ENCODE measurements around the gene ACADL.
"Not testable (repeated sequence)": the region's sequence is repeated elsewhere in the genome, so short reads cannot be mapped to it uniquely, and the experiment has no call there.

ACADL gene

DNA sequence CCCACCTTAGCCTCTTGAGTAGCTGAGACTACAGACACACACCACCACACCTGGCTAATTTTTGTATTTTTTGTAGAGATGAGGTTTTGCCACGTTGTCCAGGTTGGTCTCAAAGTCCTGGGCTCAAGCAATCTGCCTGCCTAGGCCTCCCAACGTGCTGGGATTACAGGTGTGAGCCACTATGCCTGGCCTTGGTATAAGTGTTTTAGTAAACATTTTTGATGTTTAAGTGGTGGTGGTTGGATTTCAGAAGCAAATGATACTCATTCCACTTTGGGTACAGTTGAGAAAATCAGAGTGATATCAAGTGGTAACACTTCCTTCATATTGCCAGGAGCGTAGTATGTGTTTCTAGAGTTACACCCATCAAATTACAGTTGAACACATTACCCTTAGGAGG lies 25.4 kb downstream of the ACADL start:
- DNase-seq = no peak

DNA sequence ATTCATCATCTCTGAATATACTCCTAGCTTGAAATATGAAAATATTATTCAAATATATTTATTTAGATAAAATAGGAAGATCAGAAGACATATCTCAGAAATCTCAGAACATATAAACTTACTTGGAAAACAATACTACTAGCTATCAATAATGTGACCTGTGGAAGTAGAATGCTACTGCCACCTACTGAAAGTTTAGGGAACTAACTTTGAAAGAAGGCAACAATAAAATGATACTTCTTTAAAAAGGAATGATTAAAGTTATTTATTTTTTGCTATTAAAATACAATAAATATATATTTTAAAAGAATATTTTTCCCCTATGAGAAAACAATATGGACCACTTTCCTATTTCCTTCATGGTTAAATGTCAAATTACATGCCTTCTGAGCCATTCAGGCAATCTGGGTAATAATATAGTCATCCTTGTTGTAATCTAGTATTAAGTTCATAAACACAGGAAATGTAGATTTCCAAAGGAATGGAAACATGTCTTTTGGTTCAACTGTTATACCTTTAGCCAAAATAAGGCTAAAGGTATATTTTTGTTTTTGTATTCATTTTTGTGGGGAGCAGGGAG lies 26.0 kb downstream of the ACADL start:
- peak; percentile 28 for DNase-seq

DNA sequence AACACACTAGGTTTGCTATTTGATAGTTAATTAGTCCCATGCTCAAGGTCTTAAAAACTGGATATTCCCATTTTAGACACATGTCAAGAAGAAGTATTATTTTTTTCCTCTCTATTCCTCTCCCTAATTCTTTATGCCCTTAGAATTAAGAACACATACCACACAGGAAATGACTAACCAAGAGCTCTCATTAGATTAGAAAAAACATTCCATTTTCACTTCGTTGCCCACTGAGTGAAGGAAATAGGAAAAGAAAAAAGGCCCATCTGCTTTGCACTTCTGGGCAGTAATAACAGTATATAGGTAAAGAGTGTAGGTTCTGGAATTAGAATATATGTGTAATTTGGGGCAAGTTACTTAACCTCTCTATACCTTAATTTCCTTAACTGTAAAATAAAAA lies 26.9 kb downstream of the ACADL start:
- peak; percentile 12 for DNase-seq

DNA sequence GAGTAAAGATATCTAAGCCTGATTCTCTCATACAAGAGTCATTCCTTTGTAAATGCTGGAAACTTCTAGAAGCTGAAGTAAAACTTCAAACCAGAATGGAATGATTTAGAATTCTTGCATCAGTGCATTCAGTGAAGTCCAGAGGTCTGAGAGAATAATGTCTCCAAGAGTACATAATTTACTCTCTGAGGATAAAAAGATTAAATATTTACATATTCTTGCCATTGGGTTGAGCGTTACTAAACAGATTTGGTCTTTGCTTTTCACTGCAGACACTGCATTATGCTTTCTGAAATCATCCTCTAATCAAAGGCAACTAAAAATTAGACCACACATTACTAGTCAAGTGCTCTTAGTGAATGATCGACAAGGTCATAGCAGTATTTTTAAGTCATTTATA lies 27.5 kb downstream of the ACADL start:
- no peak for DNase-seq

DNA sequence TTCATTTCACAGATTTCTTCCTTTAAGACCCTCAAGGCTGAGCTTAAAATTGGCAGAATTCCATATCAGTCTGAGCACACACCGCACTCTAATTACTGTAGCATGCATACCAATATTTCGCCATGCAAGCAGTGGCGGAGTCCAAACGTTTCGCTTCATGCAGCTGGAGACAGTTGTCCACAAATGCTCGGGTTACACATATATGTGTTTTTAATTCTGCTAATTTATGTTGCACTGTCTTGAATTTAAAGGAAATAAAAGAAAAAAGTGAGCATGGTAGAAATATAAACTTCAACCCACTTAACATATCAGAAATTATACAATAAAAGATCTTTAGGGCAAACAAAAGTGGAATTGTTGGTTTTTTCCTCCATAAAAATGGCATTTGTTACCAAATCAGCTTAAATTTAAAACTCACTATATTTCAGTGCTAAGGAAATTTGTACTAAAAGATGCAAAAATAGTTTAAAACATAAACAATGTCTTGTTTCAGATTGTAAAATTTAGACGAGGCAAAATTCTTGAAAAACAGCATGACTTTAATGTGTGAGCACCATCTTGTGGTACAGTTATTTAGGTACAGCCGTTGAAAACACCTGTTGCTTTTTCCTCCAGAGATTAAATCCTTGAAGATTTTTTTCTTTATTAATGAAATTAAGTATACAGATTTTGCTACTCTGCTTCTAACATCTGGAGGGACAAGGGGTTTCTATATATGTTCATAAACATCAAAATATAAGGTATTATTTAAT lies 30.0 kb downstream of the ACADL start:
- DNase-seq = peak; percentile 40

DNA sequence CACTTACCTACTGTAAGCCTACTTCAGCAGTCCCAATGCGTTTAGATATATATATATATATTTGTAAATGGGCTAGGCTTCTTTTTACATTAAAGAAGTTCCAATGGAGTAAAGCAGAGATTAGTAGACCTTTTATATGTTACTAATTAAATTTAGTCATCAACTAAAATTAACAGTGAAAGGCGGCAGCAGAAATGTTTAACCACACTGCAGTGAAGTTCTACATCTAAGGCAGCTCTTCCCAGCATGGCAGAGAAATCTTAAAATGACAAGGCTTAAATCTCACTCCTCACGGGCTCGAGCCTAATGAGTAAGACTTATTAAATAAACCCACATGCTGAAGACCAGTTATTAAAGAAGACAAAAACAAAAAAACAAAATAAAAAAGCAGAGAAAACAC lies 34.9 kb downstream of the ACADL start:
- DNase-seq = no peak

DNA sequence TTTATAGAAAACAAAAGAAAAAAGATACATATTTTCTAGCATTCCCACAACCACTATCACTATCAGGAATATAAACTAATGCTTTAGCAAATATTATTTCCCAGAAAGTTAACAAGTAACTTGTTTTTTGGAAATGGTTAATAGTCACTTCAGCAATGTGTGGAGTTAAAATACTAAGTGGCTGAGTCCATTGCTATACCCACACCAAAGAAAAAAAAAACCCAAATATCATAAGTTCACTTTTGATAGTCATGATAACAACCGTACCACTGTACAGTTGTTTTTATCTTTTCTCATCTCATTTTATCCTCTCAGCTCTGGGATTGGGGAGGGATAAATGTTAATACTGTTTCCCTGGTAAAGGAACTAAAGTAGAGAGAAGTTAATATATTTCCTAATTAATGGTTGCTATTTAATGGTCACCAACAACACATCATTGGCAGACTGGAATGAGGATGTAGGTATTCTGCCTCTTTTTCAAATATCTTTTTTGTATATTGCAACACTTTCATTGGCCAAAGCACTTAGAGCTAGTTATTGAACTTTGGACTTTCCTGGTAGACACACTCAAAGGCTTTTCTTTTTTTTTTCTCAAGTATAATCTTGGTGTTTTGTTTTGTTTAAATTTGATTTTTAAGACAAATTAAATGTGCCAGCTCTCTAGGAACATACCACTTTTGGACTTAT lies 35.7 kb downstream of the ACADL start:
- DNase-seq = no peak

DNA sequence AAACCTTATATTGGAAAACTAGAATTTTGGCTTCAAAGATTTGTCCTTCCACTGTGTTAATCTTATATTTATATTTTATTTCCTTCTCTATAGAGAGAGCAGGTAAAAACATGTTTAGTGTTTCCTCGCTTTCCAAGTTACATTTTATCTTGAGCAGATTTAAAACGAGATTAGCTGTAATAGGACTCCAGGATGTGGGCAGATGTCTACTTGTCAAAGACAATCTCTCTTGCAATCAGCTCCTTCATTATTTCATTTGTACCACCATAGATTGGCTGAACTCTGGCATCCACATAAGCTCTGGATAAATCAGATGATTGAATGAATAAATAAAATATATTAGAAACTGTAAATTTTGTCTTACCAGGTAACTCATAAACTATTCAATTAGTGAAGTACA lies 36.5 kb downstream of the ACADL start:
- no peak for DNase-seq

DNA sequence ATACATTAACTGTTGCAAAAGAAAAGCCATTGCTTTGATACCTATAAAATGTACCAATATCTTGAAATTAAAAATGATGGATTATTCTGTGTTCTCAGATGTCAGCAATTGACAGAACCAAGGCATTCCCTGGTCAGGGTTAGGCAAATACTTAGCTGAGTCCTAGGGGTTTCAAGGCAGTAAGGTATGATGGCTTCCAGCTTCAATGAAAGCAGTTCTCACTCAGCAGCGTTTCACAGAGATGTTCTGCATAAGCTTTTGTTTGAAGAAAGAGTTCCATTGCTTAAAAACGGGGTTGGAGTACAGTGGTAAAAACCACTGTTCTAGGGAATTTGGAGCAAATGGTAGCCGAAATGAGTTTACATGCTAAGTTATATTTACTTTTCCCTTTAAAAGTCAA lies 37.1 kb downstream of the ACADL start:
- DNase-seq = no peak

DNA sequence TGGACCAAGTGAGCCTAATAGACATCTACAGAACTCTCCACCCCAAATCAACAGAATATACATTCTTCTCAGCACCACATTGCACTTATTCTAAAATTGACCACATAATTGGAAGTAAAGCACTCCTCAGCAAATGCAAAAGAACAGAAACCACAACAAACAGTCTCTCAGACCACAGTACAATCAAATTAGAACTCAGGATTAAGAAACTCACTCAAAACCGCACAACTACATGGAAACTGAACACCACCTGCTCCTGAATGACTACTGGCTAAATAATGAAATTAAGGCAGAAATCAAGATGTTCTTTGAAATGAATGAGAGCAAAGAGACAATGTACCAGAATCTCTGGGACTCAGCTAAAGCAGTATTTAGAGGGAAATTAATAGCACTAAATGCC lies 41.3 kb downstream of the ACADL start:
- DNase-seq = not testable (repeated sequence)

DNA sequence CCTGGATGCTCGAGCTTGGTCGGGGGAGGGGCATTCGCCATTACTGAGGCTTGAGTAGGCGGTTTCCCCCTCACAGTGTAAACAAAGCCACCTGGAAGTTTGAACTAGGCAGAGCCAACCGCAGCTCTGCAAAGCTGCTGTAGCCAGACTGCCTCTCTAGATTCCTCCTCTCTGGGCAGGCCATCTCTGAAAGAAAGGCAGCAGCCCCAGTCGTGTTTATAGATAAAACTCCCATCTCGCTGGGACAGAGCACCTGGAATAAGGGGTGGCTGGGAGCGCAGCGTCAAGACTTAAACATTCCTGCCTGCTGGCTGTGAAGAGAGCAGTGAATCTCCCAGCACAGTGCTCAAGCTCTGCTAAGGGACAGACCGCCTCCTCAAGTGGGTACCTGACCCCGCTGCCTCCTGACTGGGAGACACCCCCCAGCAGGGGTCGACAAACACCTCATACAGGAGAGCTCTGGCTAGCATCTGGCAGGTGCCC lies 43.6 kb downstream of the ACADL start:
- not testable (repeated sequence) for DNase-seq

DNA sequence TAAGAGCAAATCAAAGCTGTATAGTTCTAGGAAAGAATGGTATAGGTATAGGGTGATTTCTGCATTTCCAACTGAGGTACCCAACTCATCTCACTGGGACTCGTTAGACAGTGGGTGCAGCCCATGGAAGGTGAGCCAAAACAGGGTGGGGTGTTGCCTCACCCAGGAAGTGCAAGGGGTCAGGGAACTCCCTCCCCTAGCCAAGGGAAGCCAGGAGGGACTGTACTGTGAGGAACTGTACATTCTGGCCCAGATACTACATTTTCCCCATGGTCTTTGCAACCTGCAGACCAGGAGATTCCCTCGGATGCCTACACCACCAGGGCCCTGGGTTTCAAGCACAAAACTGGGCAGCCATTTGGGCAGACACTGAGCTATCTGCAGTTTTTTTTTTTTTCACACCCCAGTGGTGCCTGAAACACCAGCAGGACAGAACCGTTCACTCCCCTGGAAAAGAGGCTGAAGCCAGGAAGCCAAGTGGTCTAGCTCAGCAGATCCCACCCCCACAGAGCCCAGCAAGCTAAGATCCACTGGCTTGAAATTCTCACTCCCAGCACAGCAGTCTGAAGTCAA lies 44.1 kb downstream of the ACADL start:
- not testable (repeated sequence) for DNase-seq

DNA sequence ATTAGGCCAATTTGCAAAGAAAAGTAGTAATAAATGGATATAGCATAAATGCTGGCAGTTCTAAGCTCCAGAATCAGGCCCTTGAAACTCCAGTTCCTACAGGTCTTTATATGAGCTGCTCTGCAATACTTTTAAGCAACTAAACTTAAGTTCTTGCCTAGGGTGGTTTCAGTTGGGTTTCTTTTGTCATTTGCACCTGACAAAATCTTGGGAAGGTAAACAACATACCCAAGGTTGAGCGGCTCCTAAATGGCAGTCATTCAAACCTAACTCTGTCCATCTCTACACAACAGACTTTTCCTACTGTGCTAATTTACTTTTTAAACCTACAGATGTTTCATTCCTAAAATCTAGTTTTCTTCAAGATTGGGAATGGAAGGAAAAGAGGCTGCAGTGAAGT lies 44.8 kb downstream of the ACADL start:
- DNase-seq = no peak

DNA sequence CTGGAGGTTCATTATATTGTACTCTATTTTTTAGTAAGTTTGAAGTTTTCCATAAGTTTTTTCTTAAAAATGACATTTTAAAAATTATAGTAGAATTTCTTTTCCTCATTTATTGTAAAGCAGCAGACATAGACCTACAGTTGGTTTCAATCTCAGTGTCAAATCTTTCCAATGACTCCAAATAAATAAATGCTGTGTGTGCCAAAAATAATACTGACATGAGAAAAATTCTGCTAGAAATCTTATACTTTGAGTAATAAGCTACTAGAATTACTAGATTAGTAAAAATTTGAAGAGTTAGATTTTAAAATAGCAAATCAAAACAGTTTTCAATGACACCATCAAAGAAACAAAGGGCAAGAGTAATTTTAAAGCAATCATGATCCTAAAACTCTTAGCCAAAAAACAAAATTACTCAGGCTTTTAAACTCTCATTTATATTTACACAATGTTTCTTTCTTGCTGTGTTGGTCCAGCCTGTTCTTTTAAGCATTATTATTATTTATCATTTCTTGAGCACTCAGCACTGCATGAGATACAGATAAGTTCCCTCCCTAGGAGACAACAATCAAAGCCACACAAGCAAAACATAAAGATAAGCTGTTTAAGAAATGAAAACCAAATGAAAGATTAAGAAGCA lies 45.8 kb downstream of the ACADL start:
- DNase-seq = no peak

DNA sequence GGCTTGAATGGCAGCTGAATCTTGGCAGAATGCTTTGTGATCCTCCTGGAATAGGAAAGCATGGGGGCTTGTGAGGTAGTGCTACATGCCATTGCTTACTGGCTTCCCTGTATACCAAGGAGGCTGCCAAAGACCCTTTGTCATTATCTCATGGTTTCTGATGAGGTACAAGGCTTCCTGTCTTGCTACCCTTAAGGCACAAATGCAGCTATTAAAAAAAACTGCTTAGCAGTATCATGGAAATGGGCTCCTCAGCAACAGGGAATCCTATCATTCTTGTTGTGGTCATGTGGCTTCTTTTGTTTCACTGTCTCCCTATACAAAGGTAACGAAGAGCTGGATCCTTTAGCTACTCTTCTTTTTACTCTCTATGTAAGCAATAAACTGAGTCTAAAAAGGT lies 47.5 kb downstream of the ACADL start:
- DNase-seq = no peak

DNA sequence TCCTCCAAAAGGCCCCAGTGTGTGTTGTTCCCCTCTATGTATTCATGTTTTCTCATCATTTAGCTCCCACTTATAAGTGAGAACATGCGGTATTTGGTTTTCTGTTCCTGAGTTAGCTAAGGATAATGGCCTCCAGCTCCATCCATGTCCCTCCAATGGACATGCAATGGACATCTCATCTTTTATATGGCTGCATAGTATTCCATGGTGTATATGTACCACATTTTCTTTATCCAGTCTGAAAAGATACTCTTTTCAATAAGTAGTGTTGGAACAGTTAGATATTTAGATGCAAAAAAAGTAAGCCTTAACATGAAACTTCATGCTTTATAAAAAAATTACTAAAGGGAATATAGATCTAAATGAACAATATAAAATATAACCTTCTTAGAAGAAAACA lies 48.1 kb downstream of the ACADL start:
- DNase-seq = not testable (repeated sequence)

DNA sequence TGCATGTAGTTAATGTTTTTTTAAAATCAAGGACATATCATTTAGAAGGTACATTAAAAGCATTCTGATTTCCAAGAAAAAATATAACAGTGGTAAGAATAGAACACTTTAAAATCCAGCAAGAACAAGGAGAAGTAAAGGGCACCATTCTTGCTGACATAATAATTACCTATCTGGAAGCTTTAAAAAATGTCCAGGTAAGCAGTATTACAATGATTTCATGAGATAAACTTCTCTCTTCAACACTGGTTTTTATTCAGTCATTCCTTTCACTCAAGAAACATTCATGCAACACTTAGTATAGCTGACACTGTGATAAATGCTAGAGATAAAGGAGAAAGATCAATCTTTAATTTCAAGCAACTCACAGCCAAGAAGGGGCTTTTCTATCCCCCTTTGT lies 51.2 kb downstream of the ACADL start:
- DNase-seq = no peak

DNA sequence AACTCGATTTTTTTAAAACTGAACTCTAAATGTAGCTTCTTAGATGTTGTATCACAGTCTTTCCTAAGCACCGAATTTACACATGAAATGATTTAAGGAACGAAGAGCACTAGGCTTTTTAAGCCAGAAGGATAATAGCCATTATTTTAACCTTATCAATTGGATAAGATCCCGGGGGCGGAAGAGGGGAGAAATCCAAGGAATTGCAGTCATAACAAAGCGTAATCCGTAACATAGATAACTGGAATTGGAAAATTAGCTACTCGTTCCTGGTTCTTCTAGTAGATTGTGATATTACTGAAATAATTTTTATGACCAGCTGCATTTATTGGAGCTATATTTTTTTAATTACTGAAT lies 53.0 kb downstream of the ACADL start:
- DNase-seq = no peak

DNA sequence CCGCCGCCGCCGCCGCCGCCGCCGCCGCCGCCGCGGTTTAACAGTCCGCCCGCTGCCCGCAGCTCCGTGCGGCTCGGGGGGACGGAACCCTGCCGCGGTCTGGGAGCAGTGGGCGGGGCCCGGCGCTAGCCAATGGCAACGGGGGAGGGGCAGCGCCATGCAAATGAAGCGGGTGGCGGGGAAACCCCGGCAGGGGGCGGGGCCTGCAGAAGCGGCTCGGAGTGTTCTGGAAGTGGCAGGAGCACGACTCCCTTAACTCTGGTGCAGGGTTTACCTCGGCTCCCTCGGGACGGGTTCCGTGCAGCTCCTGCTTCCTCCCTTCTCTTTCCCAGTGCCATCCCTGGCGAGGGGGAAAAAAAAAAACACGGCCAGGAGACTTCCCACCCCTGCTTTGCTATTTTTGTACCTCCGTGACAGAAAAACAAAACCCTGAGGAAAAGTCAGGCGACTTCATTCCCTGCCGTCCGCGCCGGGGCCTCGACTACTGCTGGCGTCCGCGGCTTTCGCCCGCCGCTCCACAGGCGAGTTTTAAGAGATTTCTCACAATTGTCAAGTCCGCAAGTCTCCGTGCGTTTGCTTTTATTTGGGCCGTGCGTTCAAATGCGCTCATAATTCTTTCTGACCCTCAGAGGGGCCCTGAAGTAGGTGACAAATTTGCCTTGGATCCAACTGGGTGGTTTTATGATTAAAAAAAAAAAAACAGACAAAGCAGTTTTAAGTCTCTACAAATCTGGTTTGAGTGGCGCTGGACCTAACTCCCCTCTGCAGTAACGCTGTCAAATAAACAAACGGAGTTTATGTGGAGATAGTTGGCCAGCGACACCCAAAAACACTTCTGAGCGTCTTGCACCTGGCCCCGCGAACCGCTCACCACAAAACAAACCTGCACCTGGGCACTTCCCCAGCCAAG lies 53.7 kb downstream of the ACADL start, which contains the start of gene KANSL1L:
KANSL1L (minus strand) TSS at position 101 of the 910 bp plus-strand sequence. CDS start 16,827 bp downstream, outside the sequence.
- peak; percentile 97 for DNase-seq

DNA sequence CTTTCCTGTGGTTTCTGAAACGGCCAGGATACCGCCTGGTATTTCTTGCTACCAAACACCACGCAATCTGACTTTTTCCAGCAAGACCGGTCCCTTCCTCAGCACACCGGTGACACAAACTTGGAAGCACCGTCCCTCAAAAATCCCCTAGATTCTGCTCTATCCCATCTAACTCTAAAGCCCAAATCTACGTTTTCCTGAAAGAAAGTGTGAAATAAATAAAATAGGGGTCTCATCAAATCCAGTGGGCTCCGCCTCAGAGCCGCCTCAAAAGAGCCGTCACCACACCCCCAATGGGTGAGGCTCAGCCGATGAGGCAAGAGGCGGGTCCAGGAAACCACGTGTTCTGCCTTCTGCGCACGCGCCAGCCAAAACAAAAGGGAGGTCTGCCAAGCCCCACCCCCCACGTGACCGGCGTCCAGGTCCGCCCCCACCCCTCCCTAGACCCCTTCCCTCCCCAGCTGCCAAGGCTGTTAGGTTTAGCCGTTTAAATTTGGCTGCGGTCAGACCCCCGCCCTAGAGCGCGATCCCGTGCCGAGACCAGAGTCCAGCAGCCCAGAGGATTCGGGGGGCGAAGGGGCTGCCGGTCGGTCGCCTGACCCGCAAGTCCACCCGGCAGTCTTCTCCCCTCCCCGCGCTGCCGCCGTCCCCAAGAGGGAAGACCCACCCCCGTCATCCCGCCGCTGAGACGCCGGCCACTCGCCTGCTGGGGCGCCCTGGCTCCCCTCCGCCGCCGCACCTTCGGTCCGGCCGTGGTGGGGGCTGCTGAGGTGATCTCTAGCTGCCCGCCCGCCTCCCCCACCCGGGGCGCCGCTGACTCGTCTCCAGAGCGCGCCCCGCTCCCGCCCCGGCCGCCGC lies 54.6 kb downstream of the ACADL start:
- peak; percentile 96 for DNase-seq

DNA sequence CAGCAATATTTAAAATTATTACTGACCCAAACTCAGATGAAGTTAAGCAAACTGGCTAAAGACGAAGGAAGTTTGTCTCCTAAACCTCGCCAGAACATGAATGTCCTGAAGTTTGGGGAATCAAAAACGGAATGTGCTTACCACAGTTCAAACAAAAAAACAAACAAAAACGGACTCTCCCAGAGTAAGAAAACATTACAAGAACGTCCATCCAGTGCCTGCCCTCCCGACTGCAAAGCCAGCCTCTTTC lies 55.1 kb downstream of the ACADL start:
- DNase-seq = no peak

Data from fibroblast of skin of scalp (primary cell).